Measurements from ENCODE around the gene CALM3.

CALM3 gene

GRCh38 chr19:46639358-46640182, 38.4 kb downstream of the CALM3 start:
- peak; percentile 31 to 43 for DNase-seq

GRCh38 chr19:46640656-46641055, 39.5 kb downstream of the CALM3 start:
- no peak for DNase-seq

- DNase-seq, result no peak
These were observed 43.6 kb downstream of the CALM3 start for GRCh38 chr19:46644720-46645119.

GRCh38 chr19:46646402-46646801, 45.3 kb downstream of the CALM3 start:
- no peak for DNase-seq

GRCh38 chr19:46648060-46648960, 47.2 kb downstream of the CALM3 start:
- no peak for DNase-seq

GRCh38 chr19:46648961-46649960, 48.1 kb downstream of the CALM3 start:
- no peak for DNase-seq

- no peak for DNase-seq
These were observed 49.3 kb downstream of the CALM3 start for GRCh38 chr19:46650445-46650844.

- DNase-seq, result no peak
These were observed 53.6 kb downstream of the CALM3 start for GRCh38 chr19:46654621-46655152.

GRCh38 chr19:46656541-46656940, 55.4 kb downstream of the CALM3 start:
- DNase-seq, result no peak

- DNase-seq, result no peak
These were observed 58.2 kb downstream of the CALM3 start for GRCh38 chr19:46659151-46660007.

- no peak for DNase-seq
These were observed 58.9 kb downstream of the CALM3 start for GRCh38 chr19:46660008-46660517.

Data from AML-193 (cell line).